Measurements from ENCODE around the gene COX5A. TPM values are rescaled to one million over a fixed set of nuclear protein-coding genes. Genes with fewer than 3 reads are reported as not detected.

COX5A gene
- total RNA-seq, 1 experiment from 2014 or later, result 78.8 TPM

DNA sequence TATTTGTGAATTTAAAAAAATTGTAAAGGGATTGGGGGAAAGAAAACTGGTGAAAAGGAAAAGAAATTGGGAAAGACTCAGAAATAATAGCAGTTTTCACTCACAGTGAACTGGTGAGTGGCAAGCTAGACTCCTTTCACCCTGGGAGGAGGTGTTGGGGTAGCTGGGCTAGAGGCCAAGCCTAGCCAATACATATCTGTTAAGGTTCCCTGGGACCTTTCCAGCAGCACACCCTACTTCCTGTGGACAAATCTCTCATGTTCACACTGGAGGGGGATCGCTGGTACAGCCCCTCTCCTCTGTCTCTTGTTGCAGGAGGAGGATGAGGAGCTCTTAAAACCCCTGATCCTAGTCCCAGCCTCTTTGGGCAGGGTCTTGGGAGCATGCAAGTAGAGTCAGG lies 22.4 kb upstream of the COX5A start:
- Histone ChIP-seq H3K36me3 (no peaks in the 10 kb centered on the region), H3K27me3 (replicated peaks) (peaks cover 5% of the 10 kb centered on the region; the same call in 1 of the 2 replicates), H3K4me1 (replicated peaks) (peaks cover 61% of the 10 kb centered on the region), H3K4me3 (no peak overlapping the region), H3K27ac (no peak overlapping the region), H3K9me3 (replicated peaks) (0 out of 2 replicates have a peak, but pooled peaks cover 5% of the 10 kb centered on the region)
- DNase-seq (ENCODE audit: low read depth in 1 of 2, low spot score in 2 of 2), result no peak

DNA sequence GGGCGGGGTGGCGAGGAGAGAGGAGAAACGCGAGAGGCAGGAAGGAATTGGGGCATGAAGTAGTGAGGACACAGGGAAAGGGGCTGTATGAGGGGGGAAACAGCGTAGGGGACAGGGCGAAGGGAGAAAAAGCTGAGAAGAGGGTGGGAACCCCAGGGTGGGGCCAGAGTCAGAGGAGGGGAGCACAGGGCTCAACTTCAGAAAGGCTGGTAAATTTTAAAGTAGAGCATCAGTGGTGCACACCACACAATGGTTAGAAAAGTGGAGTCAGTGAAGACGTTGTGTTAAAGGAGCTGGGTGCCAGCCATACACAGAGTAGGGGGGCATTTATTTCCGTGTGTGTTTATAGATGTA lies 21.7 kb upstream of the COX5A start:
- Histone ChIP-seq H3K27ac (no peak overlapping the region), H3K36me3 (no peaks in the 10 kb centered on the region), H3K4me1 (replicated peaks) (peaks cover 61% of the 10 kb centered on the region), H3K27me3 (replicated peaks) (peaks cover 5% of the 10 kb centered on the region; the same call in 1 of the 2 replicates), H3K9me3 (replicated peaks) (0 out of 2 replicates have a peak, but pooled peaks cover 5% of the 10 kb centered on the region), H3K4me3 (no peak overlapping the region)
- DNase-seq (ENCODE audit: low read depth in 1 of 2, low spot score in 2 of 2), result no peak

DNA sequence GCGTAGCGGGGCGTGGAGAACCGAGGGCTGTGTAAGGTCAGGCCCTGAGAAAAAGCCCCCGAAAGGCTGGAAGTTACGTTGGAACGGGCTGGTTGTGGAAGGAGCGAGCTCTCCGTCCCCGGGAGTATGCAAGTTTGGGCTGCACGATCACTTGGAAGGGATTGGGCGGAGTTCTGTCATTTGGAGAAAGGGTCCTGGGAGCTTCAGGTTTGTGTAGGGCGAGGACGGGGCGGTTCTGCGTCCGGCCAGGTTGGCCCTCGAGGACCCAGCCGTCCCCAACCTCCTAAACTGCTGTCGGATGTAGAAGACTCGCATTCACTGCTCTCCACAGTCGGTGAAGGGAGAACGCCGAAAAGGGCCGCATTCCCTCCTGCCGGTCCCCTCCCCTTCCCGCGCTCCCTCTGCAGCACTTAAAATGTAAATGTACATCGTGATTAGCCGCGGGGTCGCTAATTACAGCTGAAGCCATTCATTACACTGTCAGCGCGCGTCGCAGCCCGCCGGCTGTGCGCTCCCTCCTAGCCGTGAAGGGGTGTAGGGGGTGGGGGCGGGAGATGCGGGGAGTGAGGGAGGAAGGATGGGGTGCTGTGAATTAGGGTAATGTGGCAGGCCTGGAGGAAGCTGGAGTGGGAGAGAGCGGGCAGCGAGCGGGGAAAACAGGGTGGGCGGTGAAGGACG lies 21.2 kb upstream of the COX5A start:
- peak overlapping the region; percentile 43 for H3K4me3 ChIP-seq
- no peaks in the 10 kb centered on the region; the same call in 1 of the 2 replicates for H3K36me3 ChIP-seq
- H3K27ac ChIP-seq, result peak overlapping the region; percentile 33
- H3K27me3 ChIP-seq (replicated peaks), result peaks cover 5% of the 10 kb centered on the region; the same call in 1 of the 2 replicates
- no peak for DNase-seq (ENCODE audit: low read depth in 1 of 2, low spot score in 2 of 2)
- H3K4me1 ChIP-seq (replicated peaks), result peaks cover 61% of the 10 kb centered on the region
- 0 out of 2 replicates have a peak, but pooled peaks cover 5% of the 10 kb centered on the region for H3K9me3 ChIP-seq (replicated peaks)

DNA sequence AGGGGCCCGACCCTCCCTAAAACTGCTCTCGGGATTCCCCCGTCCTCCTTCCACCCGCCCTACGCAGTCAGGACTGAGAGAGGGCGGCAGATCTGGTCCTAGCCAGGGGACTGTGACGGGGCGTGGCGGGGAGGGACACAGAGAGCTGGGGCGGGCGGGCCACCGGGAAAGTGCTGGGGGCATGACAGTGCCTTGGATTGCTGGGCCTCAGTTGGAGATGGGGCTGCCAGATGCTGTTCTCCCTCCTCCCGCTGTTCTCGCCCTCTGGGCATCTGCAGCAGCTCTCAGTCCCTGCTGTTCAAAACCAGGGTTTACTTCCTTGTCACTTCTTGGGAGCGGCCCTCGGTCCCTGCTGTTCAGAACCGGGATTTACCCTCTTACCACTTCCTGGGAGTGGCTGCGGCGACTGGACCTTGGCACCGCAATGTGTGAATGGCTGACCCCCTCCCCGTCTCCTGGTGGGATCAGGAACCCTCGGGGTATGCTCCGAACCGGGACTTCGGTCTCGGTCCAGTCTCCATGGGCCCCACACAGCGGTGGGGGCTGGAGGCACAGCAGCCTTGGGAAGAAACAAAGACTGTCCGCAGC lies 20.5 kb upstream of the COX5A start:
- peak; percentile 47 to 69 for DNase-seq (ENCODE audit: low read depth in 1 of 2, low spot score in 2 of 2)
- Histone ChIP-seq H3K36me3 (no peaks in the 10 kb centered on the region; the same call in 1 of the 2 replicates), H3K27ac (peak overlapping the region; percentile 33), H3K27me3 (replicated peaks) (peaks cover 5% of the 10 kb centered on the region; the same call in 1 of the 2 replicates), H3K4me1 (replicated peaks) (peaks cover 64% of the 10 kb centered on the region), H3K9me3 (replicated peaks) (0 out of 2 replicates have a peak, but pooled peaks cover 5% of the 10 kb centered on the region), H3K4me3 (peak overlapping the region; percentile 43)

DNA sequence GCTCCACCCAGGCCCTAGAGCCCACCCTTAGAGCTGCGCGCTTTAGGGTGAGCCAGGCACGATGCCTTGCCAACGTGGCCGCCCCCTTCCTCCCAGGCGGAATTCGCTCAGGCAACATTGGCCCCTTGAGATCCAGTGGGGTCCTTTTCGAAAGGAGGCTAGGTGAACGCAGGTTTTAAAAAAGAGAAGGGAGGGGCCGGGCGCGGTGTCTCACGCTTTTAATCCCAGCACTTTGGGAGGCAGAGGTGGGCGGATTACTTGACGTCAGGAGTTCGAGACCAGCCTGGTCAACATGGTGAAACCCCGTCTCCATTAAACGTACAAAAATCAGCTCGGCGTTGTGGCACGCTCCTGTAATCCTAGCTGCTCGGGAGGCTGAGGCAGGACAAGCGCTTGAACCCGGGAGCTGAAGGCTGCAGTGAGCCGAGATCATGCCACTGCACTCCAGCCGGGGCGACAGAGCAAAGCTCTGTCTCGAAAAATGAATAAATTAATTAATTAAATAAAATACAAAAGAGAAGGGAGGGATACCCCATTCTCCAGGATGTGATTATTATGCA lies 19.7 kb upstream of the COX5A start:
- DNase-seq (ENCODE audit: low read depth in 1 of 2, low spot score in 2 of 2), result no peak
- Histone ChIP-seq H3K36me3 (no peaks in the 10 kb centered on the region; the same call in 1 of the 2 replicates), H3K27me3 (replicated peaks) (peaks cover 5% of the 10 kb centered on the region; the same call in 1 of the 2 replicates), H3K4me3 (peak overlapping the region; percentile 43), H3K27ac (no peak overlapping the region; the same call in 1 of the 2 replicates), H3K4me1 (replicated peaks) (peaks cover 64% of the 10 kb centered on the region), H3K9me3 (replicated peaks) (0 out of 2 replicates have a peak, but pooled peaks cover 5% of the 10 kb centered on the region)

DNA sequence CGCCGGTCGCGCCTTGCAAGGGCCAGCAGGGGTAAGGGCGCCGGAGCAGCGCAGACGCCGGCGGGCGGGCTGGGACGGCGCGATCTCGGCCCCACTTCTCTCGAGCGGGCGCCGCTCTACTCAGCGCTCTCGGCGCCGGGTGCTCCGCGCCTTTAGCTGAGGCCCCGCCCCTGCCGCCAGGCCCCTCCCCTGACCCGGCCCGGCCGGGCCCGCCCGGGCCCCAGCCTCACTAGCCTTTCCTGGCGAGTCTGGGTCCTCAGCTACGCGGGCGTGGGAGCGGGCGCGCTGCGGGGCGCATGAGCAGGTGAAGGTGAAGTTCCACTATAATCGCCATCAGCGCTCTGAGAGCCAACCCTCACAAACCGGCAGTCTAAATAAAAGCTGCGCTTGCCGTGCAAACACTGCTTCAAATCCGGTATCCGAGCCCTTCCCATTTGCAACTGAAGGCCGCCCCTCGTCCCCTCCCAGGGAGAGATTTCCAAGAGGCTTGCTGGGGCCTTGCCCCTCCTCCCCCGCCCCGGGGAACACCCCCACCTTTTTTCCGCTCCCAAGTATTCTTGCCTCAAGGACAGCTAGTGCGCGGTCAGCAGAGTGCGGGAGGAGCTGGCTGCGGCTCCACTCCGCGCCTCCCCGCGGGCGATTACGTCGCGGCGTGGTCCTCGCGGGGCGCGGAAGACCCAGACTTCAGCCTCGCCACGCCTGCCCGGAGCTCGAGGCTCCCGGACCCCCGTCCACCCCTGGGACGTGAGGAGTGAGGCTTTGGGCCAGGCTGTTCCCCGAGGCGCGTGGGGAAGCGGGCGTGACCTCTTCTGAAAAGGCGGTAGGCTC lies 19.0 kb upstream of the COX5A start, which contains the start of gene RPP25:
RPP25 (minus strand) TSS at position 125 of the 828 bp plus-strand sequence. CDS start 189 bp downstream, outside the sequence.
- peak within 1 kb of the TSS; percentile 43 for H3K4me3 ChIP-seq
- peaks cover 64% of the 10 kb centered on the region for H3K4me1 ChIP-seq (replicated peaks)
- no peaks in the 10 kb centered on the region; the same call in 1 of the 2 replicates for H3K36me3 ChIP-seq
- no peak within 1 kb of the TSS; the same call in 1 of the 2 replicates for H3K27ac ChIP-seq
- 0 out of 2 replicates have a peak, but pooled peaks cover 5% of the 10 kb centered on the region for H3K9me3 ChIP-seq (replicated peaks)
- peaks cover 5% of the 10 kb centered on the region; the same call in 1 of the 2 replicates for H3K27me3 ChIP-seq (replicated peaks)
- peak; percentile 66 to 73 for DNase-seq (ENCODE audit: low read depth in 1 of 2, low spot score in 2 of 2)

DNA sequence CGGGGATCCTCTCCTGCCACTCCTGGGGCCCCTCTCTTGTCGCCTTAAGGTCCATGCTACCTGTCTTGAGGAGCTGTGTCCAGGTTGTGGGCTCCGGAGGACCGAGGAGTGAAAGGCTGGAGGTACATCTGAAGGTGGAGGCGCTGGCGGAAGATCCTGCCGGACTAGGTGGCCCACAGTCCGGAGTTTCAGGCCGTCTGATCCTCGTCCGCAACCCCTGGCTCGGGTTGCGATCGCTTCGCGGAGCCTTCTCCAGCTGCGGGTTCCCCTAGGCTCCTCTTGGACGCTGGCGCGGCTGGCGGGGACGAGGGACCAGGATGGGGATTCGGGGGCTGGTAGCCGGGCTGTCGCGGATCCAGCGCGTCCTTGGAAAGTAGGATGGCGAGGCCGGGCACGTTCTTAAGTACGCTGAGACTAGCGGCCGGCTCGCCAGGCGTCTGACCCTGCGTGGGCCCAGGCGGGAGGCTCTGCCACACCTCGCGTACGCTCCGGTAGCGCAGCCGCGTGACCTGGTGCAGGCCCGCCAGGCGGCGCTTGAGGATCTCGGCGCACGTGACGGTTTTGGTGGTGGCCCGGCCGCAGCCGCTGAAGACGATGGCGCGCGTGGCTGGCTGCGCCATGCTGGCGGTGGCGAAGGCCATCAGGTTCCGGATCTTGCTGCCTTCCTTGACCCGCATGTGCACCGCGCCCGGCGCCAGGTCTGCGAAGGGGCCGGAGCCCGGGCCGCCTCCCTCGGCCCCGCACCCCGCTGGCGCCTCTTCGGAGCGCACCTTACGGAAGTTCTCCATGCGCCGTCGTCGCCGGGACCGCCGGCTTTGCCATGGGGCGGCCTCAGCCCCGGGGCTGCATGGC lies 18.1 kb upstream of the COX5A start:
- 0 out of 2 replicates have a peak, but pooled peaks cover 5% of the 10 kb centered on the region for H3K9me3 ChIP-seq (replicated peaks)
- DNase-seq (ENCODE audit: low read depth in 1 of 2, low spot score in 2 of 2), result no peak
- peaks cover 56% of the 10 kb centered on the region for H3K4me1 ChIP-seq (replicated peaks)
- H3K36me3 ChIP-seq, result no peaks in the 10 kb centered on the region; the same call in 1 of the 2 replicates
- no peak overlapping the region for H3K27ac ChIP-seq
- peak overlapping the region; percentile 43 for H3K4me3 ChIP-seq
- peaks cover 5% of the 10 kb centered on the region; the same call in 1 of the 2 replicates for H3K27me3 ChIP-seq (replicated peaks)

DNA sequence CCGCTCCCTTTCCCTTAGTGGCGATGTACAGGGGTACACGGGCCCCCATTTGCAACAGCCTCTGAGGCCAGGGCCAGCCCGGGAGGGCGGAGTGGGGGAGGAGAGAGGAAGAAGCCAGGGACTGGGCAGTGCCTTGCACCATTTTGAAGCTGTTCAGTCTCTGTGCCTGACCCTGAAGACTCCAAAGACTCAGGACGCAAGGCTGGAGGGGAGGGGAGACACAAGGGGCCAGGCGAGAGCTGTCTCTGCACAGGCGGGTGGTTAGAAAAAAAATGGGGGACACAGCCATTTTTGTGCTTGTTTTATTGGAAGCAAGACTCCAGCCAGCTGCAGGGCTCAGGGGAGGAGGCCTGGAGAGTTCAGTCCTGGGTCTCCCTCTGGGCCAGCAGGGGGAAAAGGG lies 17.1 kb upstream of the COX5A start:
- Histone ChIP-seq H3K4me1 (replicated peaks) (peaks cover 46% of the 10 kb centered on the region), H3K9me3 (replicated peaks) (0 out of 2 replicates have a peak, but pooled peaks cover 5% of the 10 kb centered on the region), H3K36me3 (no peaks in the 10 kb centered on the region; the same call in 1 of the 2 replicates), H3K4me3 (no peak overlapping the region), H3K27me3 (replicated peaks) (peaks cover 5% of the 10 kb centered on the region; the same call in 1 of the 2 replicates), H3K27ac (no peak overlapping the region)
- no peak for DNase-seq (ENCODE audit: low read depth in 1 of 2, low spot score in 2 of 2)

DNA sequence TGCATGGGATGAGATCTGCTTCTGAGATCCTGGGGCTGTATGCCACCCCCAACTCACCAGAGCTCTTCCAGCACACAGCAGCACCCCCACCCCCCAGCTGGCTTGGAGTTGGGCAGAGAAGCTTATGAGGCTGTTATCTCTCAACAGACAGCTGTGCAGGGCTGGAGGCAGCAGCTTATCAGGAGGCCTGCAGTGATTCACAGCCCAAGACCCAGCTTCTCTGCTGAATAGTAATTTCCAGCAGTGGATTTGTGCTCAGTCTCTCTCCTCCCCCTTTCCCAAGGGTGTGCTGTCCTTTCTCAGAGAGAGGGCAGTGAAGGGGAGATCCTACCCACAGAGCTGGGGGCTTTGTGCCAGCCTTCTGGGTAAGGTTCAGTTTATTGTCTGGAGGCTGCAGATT lies 16.6 kb upstream of the COX5A start:
- H3K9me3 ChIP-seq (replicated peaks), result 0 out of 2 replicates have a peak, but pooled peaks cover 5% of the 10 kb centered on the region
- peaks cover 41% of the 10 kb centered on the region for H3K4me1 ChIP-seq (replicated peaks)
- H3K4me3 ChIP-seq, result no peak overlapping the region
- no peaks in the 10 kb centered on the region; the same call in 1 of the 2 replicates for H3K36me3 ChIP-seq
- no peak for DNase-seq (ENCODE audit: low read depth in 1 of 2, low spot score in 2 of 2)
- no peak overlapping the region for H3K27ac ChIP-seq
- peaks cover 5% of the 10 kb centered on the region; the same call in 1 of the 2 replicates for H3K27me3 ChIP-seq (replicated peaks)

DNA sequence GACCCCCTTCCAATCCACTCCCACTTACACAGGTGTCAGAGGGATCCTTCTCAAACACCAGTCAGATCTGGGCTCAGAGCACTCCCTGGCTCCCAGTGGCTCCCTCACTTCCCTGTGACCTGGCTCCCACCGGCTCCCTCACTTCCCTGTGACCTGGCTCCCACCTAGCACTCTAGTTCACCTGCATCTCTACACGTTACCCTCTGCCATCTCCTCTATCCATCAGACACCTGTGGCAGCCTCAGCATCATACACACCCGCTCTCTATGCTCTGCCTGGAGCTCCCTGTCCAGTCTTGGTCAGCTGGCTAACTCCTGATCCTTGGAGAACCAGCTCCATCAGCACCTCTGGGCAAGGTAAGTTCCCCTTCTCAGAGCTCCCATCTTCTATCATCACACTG lies 13.1 kb upstream of the COX5A start:
- H3K27ac ChIP-seq, result no peak overlapping the region
- DNase-seq (ENCODE audit: low read depth in 1 of 2, low spot score in 2 of 2), result no peak
- H3K4me1 ChIP-seq (replicated peaks), result peaks cover 17% of the 10 kb centered on the region
- H3K36me3 ChIP-seq, result no peaks in the 10 kb centered on the region; the same call in 1 of the 2 replicates
- H3K9me3 ChIP-seq (replicated peaks), result 0 out of 2 replicates have a peak, but pooled peaks cover under 1% of the 10 kb centered on the region
- H3K27me3 ChIP-seq (replicated peaks), result peaks cover 2% of the 10 kb centered on the region; the same call in 1 of the 2 replicates
- H3K4me3 ChIP-seq, result no peak overlapping the region

DNA sequence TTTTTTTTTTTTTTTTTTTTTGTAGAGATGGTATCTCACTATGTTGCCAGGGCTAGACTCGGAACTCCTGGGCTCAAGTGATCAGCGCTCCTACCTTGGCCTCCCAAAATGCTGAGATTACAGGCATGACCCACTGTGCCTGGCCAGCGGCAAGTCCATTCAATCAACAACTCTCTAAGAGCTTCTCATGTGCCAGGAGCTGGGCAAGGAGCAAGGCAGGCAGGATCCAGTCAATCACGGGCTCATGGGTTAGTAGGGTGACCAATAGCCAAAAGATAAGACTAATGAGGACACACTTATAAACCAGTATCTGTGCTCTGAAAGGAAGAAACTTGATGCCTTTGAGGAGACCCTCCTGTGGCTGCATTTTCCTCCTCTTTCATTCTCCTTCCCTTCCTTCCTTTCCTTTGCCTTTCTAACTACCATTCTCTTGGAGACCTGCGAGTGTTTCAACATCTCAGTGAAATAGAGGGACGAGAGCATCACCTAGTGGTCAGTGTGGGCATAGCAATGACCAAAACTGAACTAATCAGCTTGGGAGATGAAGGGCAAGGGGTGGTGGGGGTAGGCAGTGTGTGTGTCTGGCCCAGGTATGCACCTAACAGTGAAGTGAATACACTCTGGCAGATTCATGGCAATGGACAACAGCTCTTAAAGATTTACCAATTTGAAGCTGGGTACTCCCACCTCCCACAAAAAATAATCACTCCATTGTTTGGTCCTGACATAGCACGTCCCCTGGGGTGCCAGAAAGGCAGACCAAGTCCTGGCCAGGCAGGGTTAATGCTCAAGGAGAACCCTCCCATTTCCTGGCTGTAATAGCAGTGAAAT lies 12.4 kb upstream of the COX5A start:
- peaks cover 16% of the 10 kb centered on the region for H3K4me1 ChIP-seq (replicated peaks)
- H3K27me3 ChIP-seq (replicated peaks), result no peaks in the 10 kb centered on the region
- peak; percentile 72 to 75 for DNase-seq (ENCODE audit: low read depth in 1 of 2, low spot score in 2 of 2)
- H3K36me3 ChIP-seq, result no peaks in the 10 kb centered on the region; the same call in 1 of the 2 replicates
- H3K27ac ChIP-seq, result no peak overlapping the region
- H3K9me3 ChIP-seq (replicated peaks), result no peaks in the 10 kb centered on the region
- no peak overlapping the region for H3K4me3 ChIP-seq

DNA sequence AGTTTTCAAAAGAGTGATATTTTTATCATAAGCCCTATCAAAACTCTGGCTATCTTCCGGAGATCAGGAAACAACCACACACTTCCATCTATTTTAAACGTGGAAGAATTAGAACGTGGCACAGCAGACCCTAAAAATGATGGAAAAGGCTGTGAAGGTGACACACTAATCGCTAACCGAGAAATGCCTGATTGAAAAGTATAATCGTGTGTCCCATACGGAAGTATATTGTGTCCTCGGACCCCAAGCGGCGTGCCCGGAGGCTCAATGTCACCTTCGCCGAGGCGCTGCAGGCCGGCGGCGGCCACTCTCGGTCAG lies 642 bp downstream of the COX5A start:
- Histone ChIP-seq H3K4me3 (peak overlapping the region; percentile 98), H3K27me3 (replicated peaks) (no peaks in the 10 kb centered on the region), H3K36me3 (peaks cover 15% of the 10 kb centered on the region), H3K4me1 (replicated peaks) (peaks cover 15% of the 10 kb centered on the region), H3K27ac (peak overlapping the region; percentile 70), H3K9me3 (replicated peaks) (no peaks in the 10 kb centered on the region)
- no peak for DNase-seq (ENCODE audit: low read depth in 1 of 2, low spot score in 2 of 2)
